ENCODE data around the gene APC.

The APC gene

DNA sequence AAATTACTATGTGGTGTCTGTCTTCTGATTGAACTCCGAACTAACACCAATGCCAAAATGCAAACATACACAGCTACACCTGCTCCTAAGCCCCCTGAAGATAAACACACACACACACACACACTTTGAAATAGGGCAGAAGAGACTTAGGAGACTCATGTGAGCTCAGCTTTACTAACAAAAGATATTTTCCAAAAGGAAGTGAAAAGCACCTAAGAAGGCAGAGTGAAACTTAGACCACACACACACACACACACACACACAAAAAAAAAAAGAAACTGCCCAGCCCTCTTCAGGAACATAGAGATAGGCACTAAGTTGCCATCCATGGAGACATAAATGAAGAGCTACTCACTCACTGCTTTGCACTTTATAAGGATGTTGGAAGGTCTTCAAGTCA is 45.2 kb upstream of the APC start:
- TF ChIP-seq, protein P1, sequence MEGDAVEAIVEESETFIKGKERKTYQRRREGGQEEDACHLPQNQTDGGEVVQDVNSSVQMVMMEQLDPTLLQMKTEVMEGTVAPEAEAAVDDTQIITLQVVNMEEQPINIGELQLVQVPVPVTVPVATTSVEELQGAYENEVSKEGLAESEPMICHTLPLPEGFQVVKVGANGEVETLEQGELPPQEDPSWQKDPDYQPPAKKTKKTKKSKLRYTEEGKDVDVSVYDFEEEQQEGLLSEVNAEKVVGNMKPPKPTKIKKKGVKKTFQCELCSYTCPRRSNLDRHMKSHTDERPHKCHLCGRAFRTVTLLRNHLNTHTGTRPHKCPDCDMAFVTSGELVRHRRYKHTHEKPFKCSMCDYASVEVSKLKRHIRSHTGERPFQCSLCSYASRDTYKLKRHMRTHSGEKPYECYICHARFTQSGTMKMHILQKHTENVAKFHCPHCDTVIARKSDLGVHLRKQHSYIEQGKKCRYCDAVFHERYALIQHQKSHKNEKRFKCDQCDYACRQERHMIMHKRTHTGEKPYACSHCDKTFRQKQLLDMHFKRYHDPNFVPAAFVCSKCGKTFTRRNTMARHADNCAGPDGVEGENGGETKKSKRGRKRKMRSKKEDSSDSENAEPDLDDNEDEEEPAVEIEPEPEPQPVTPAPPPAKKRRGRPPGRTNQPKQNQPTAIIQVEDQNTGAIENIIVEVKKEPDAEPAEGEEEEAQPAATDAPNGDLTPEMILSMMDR (IDR thresholded peaks at IDR 0.05; ENCODE audit: low read depth, low read length, missing control alignments): no peak
- in situ Hi-C loops (cut with HindIII; ENCODE audit: low pct_ligation_motif_present, low sequenced_read_pairs): no loop called here

DNA sequence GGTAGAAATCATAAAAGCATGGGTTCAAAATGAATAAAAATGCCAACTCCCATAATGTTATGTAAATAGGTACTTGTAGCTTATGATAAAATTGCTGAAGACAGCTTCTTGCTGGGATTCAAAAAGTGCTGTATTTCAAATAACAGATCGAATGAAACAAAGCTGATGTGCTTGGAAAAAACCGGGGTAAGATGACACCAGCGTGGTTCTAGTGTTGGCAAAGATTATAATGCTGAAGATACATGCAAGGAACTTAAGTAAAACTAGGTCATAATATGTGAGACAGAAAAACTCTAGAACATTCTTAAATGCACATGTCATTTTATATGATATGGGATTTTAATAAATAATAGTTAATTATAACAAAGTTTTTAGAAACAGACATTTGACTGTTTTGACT is 44.4 kb upstream of the APC start:
- no peak for DNase-seq
- Histone ChIP-seq H3K36me3 (replicated peaks) (no peaks in the 10 kb centered on the region), H3K27ac (no peak overlapping the region), H3K27me3 (replicated peaks) (no peaks in the 10 kb centered on the region), H3K4me3 (ENCODE audit: low read depth, low read length) (no peak overlapping the region)
- in situ Hi-C loops (cut with HindIII; ENCODE audit: low pct_ligation_motif_present, low sequenced_read_pairs): no loop called here
- TF ChIP-seq, protein P1 (IDR thresholded peaks at IDR 0.05; ENCODE audit: low read depth, low read length, missing control alignments): no peak

More for the DNA sequence above, 45.2 kb upstream of the APC start:
- no peaks in the 10 kb centered on the region for H3K36me3 ChIP-seq (replicated peaks)
- no peak overlapping the region for H3K27ac ChIP-seq
- H3K27me3 ChIP-seq (replicated peaks): no peaks in the 10 kb centered on the region
- DNase-seq: no peak
- H3K4me3 ChIP-seq (ENCODE audit: low read depth, low read length): no peak overlapping the region

DNA sequence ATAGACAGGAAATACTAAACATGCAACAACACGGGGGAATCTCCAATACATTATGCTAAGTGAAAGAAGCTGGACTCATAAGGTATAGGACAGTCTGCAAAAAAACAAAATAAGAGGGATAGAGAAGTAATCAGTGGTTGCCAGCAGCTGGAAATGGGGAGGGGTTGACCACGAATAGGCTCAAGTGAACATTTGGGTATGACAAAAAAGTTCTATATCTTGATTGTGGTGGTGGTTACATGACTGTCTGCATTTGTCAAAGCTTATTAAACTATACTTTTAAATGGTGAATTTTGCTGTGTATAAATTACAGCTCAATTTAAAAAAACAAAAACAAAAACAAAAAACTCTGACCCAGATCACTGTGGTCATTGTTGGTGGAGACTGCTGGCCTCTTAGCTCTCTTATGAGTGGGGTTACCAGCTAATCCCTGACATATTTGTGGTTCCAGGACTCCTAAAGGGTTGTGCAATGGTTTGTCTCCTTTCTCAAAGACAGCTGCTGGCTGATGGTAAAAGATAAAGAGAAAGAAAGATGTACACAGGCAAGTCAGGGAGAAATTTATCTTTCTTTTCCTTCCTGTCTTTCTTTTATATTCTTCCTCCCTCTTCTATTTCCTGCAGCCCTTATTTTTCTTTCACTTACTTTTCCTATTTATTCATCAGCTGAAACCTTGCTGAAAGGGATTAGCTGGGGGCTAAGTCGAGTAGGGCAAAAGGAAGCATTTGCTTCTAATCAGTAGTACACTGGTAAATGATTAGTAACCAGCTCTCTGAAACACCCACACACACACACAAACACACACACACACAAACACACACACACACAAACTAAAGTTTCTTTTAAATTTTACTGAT is 42.6 kb upstream of the APC start:
- in situ Hi-C loops (cut with HindIII; ENCODE audit: low pct_ligation_motif_present, low sequenced_read_pairs): no loop called here
- DNase-seq: peak; percentile 36
- TF ChIP-seq, protein P1 (IDR thresholded peaks at IDR 0.05; ENCODE audit: low read depth, low read length, missing control alignments): no peak
- Histone ChIP-seq H3K27ac (no peak overlapping the region), H3K4me3 (ENCODE audit: low read depth, low read length) (no peak overlapping the region), H3K27me3 (replicated peaks) (no peaks in the 10 kb centered on the region), H3K36me3 (replicated peaks) (no peaks in the 10 kb centered on the region)

DNA sequence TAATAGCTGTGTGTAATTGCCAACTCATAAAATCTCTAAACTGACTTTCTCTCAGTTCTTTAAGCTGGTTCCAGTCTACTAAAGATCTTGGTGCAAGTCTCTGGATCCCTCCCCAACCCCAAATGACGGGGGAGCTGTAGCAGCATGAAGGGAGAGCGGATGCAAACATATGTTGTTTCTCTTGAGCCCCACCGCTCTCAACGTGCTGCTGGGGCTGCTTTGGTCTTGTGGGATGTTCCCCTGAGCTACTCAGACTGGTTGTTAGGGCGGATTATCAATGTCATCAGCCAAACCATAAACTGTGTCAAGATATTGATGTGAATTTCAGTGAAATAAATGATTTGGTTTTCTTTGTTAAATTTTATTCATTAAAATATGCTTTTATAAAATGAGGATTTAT is 40.9 kb upstream of the APC start:
- TF ChIP-seq, protein P1 (IDR thresholded peaks at IDR 0.05; ENCODE audit: low read depth, low read length, missing control alignments): no peak
- Histone ChIP-seq H3K4me3 (ENCODE audit: low read depth, low read length) (no peak overlapping the region), H3K27ac (no peak overlapping the region), H3K27me3 (replicated peaks) (no peaks in the 10 kb centered on the region), H3K36me3 (replicated peaks) (no peaks in the 10 kb centered on the region)
- in situ Hi-C loops (cut with HindIII; ENCODE audit: low pct_ligation_motif_present, low sequenced_read_pairs): no loop called here
- no peak for DNase-seq

DNA sequence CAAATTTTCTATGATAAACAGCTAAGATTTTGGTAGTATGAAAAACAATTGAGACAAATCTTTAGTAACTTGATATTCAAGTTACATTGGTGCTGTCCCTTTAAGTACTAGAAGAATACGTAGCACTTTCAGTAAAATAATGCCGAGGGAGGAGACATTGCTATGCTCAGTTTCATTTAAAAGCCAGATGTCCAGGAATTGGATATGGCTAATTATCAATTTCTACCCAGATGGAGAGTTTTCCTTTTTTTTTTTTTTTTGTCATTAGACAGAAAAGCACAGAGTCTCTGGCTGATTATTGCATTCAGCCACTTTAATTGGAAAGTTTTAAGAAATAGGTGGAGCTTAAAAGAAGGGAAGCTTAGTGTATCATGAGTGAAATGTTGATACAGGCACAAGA is 40.4 kb upstream of the APC start:
- TF ChIP-seq, protein P1 (IDR thresholded peaks at IDR 0.05; ENCODE audit: low read depth, low read length, missing control alignments): no peak
- in situ Hi-C loops (cut with HindIII; ENCODE audit: low pct_ligation_motif_present, low sequenced_read_pairs): no loop called here
- H3K36me3 ChIP-seq (replicated peaks): no peaks in the 10 kb centered on the region
- H3K27ac ChIP-seq: no peak overlapping the region
- H3K4me3 ChIP-seq (ENCODE audit: low read depth, low read length): no peak overlapping the region
- H3K27me3 ChIP-seq (replicated peaks): no peaks in the 10 kb centered on the region
- DNase-seq: no peak

DNA sequence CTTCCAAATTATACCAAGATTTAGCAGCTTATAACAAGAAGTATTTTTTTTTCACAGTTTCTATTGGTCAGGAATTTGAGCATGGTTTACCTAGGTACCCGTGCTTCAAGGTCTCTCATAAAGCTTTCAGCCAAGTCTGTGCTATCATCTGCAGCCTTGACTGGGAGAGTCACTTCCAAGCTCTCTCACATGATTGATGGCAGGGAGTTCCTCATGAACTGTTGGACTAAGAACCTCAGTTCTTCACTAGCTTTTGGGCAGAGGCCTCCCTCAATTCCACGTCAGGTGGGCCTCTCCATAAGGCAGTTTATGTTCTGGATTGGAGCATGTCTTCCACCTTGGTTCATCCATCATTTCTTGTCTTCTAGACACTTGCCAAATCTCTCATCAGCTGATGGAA is 39.9 kb upstream of the APC start:
- Histone ChIP-seq H3K27ac (no peak overlapping the region), H3K4me3 (ENCODE audit: low read depth, low read length) (no peak overlapping the region), H3K27me3 (replicated peaks) (no peaks in the 10 kb centered on the region), H3K36me3 (replicated peaks) (no peaks in the 10 kb centered on the region)
- DNase-seq: no peak
- in situ Hi-C loops (cut with HindIII; ENCODE audit: low pct_ligation_motif_present, low sequenced_read_pairs): no loop called here
- TF ChIP-seq, protein P1 (IDR thresholded peaks at IDR 0.05; ENCODE audit: low read depth, low read length, missing control alignments): no peak

Data from brain microvascular endothelial cell (primary cell).